MCF 10A (cell line): ENCODE data around the gene RGS1. TPM values are rescaled to one million over a fixed set of nuclear protein-coding genes. Genes with fewer than 3 reads are reported as not detected.

Experiments
- BruUV-seq: library from RNA; stranded (reverse); fragments of 400-500 nt; replicated peaks from 2 replicates; lab custom pipeline; 2021; lab: Mats Ljungman, UMichigan
- CTCF ChIA-PET: fragments of 300-600 bp; sonication (Branson Sonifier 250); formaldehyde crosslinking; extraction: SDS; loops from one replicate; lab custom pipeline; 2021; ENCODE audit warnings: antibody characterized with exemption, inconsistent platforms; lab: Yijun Ruan, JAX
- POLR2A ChIA-PET: fragments of 300-600, 350-650 bp; sonication (Branson Sonifier 250); formaldehyde crosslinking; extraction: SDS; loops from one replicate; lab custom pipeline; 2020; ENCODE audit warnings: antibody characterized with exemption, inconsistent platforms; lab: Yijun Ruan, JAX
- DNase-seq: peaks from one replicate; pipeline ENCODE4 v3.0.0-alpha.2; 2018; ENCODE audit not compliant: unreplicated experiment
- H3K27ac Mint-ChIP-seq: one replicate; pipeline ENCODE4 v1.8.0; 2022; ENCODE audit warnings: mild to moderate bottlenecking, low read depth, mixed read lengths; ENCODE audit not compliant: unreplicated experiment
- H3K27me3 Mint-ChIP-seq: one replicate; pipeline ENCODE4 v1.8.0; 2022; ENCODE audit warnings: mixed read lengths; ENCODE audit not compliant: insufficient read depth, unreplicated experiment
- H3K36me3 Mint-ChIP-seq: one replicate; pipeline ENCODE4 v1.8.0; 2022; ENCODE audit warnings: mild to moderate bottlenecking, moderate library complexity, mixed read lengths; ENCODE audit not compliant: insufficient read depth, unreplicated experiment
- H3K4me1 Mint-ChIP-seq: one replicate; pipeline ENCODE4 v1.8.0; 2022; ENCODE audit warnings: mixed read lengths; ENCODE audit not compliant: insufficient read depth, unreplicated experiment
- H3K4me3 Mint-ChIP-seq: one replicate; pipeline ENCODE4 v1.8.0; 2022; ENCODE audit warnings: mild to moderate bottlenecking, moderate library complexity, mixed read lengths; ENCODE audit not compliant: unreplicated experiment
- H3K9me3 Mint-ChIP-seq: one replicate; pipeline ENCODE4 v1.8.0; 2022; ENCODE audit warnings: mixed read lengths; ENCODE audit not compliant: unreplicated experiment
- intact Hi-C: fragments of 100-400 bp; cut with micrococcal nuclease; formaldehyde crosslinking; loops from 2 replicates; pipeline ENCODE4 v1.14.1; 2022
- total RNA-seq: library from RNA; stranded (reverse); gene quantifications from 2 replicates; pipeline ENCODE4 v1.2.3, GENCODE V29; 2022
- TF ChIP-seq, protein P1 (sequence below): fragments of 200-600 bp; IDR thresholded peaks from one replicate; pipeline ENCODE4 v1.8.0; 2022; ENCODE audit warnings: antibody characterized with exemption, mild to moderate bottlenecking; ENCODE audit not compliant: unreplicated experiment

RGS1 gene
- total RNA-seq, 1 experiment from 2014 or later: not detected

DNA sequence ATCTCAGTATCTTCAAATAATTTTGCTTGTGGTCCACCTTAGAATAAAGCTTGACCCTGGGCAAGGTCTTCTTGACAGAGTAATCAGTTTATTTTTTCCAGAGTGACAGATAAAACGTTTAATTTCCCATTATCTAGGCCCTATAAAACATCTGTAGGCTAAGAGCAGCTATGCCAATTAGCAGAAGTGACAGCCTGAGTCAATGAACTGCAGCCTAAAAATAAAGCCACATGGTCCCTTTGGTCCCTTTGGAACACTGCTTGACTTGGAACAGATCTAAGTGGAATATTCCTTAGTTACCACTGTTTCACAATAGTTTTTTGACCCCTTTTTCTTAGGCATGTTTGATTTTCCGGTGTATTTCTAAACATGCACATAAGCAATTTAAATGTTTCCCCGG lies 54.0 kb downstream of the RGS1 start:
- intact Hi-C loops: no loop called here
- Mint-ChIP-seq H3K9me3 (no peaks in the 10 kb centered on the region), H3K27ac (no peak overlapping the region), H3K36me3 (no peaks in the 10 kb centered on the region), H3K4me1 (no peaks in the 10 kb centered on the region), H3K27me3 (no peaks in the 10 kb centered on the region), H3K4me3 (no peak overlapping the region)
- CTCF ChIA-PET: interaction anchor here (0.6 to 1.9 kb wide), 5 partner anchors 10 to 155 kb away, joined by 3 to 12 read pairs (median 4); no protein-coding TSS in a partner anchor
- TF ChIP-seq, protein P1, sequence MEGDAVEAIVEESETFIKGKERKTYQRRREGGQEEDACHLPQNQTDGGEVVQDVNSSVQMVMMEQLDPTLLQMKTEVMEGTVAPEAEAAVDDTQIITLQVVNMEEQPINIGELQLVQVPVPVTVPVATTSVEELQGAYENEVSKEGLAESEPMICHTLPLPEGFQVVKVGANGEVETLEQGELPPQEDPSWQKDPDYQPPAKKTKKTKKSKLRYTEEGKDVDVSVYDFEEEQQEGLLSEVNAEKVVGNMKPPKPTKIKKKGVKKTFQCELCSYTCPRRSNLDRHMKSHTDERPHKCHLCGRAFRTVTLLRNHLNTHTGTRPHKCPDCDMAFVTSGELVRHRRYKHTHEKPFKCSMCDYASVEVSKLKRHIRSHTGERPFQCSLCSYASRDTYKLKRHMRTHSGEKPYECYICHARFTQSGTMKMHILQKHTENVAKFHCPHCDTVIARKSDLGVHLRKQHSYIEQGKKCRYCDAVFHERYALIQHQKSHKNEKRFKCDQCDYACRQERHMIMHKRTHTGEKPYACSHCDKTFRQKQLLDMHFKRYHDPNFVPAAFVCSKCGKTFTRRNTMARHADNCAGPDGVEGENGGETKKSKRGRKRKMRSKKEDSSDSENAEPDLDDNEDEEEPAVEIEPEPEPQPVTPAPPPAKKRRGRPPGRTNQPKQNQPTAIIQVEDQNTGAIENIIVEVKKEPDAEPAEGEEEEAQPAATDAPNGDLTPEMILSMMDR: no peak
- no peak for DNase-seq
- POLR2A ChIA-PET: no interaction called here
- BruUV-seq: no TSS peak

Other genes with a start within 250 kb of the RGS1 start
- gene RGS13, start 60.4 kb downstream of the RGS1 start, total RNA-seq: not detected in 2 replicates
- 31.5 and 42.6 TPM in 2 replicates for gene RGS2, start 233.3 kb downstream of the RGS1 start, total RNA-seq